Stimulated activated CD8-positive, alpha-beta memory T cell treated with anti-CD3 and anti-CD28 coated beads, Interleukin-4, amount 100 ng/mL, for 48 hours (primary cell): Measurements from ENCODE around the gene RADX.

Experiments used
- DNase-seq: peaks from one replicate; pipeline ENCODE4 v3.0.0-alpha.2; 2020

RADX gene

DNA sequence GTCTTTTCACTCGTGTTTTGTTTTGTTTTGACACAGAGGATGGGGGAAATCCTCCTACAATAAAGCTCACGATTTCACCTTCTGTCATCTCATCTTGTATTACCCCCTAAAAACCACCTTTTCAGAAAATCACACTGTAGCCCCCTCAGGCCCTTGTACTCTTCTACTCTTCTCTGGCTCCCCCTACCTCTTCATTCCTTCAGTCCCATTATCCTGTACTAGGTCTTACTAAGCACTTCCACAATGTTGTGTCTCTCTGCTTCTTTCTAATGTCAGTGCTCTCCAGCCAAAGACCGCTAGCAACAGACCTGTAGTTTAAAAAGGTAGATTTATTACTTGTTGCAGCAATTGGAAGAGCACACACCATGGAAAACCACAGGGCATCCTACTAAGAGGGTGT, 84.7 kb downstream of the RADX start:
- DNase-seq: no peak

GRCh38 chrX:106698693-106699092, 86.9 kb downstream of the RADX start:
- no peak for DNase-seq

DNA sequence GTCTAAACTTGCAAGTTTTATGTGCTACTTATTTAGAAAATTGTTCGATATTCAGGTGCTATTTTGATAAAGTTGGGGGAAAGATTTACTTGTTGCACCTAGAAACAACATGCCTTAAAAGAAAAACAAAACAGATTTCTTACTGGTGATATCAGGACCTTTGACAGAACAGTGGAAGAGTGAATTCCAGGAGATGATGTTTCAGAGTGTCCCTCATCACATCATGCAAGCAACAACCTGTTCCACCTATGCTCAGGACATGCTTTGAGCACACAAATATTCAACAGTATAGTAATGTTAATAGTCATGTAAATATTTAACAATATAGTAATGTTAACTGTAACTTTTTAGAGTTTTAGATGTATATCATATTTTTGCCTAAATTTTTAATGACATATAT, 90.9 kb downstream of the RADX start:
- DNase-seq: no peak

GRCh38 chrX:106706466-106706865, 94.7 kb downstream of the RADX start:
- DNase-seq: no peak

- no peak for DNase-seq
These were observed 96.1 kb downstream of the RADX start for GRCh38 chrX:106707771-106708454.

GRCh38 chrX:106710771-106711170, 99.0 kb downstream of the RADX start:
- DNase-seq: no peak

DNA sequence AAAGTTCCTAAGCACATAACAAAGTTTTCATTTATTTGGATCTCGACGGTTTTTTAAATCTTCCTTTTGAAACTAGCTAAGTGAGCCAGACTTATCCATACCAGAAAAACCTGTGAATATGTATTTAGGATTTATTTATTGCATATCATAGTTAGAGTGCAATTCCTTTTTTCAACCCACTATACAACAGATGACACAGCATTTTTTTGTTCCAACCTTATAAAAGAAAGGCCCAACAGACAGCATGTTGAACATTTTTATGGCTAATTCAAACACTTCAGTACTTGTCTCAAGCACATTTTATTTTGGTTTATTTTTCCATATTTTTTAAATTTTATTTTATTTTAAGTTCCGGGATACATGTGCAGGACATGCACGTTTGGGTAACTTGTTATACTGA, 99.6 kb downstream of the RADX start:
- no peak for DNase-seq

DNA sequence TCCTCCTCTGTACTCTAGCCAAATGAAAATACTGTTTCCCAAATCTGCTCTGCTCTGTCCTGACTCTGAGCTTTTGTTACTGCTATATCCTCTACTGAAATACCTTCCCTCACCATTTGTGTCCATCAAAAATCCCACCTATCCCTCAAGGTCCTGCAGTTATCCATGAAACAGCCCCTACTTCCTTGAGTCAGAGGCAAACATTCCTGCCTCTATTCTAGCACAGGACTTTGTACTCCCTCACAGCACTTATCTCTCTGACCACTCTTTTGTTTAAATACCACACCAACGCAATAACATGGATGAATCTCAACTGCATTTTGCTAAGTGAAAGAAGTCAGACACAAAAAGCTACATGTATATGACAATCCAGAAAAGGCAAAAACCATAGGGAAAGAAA, 104.2 kb downstream of the RADX start:
- no peak for DNase-seq

- DNase-seq: no peak
These were observed 104.7 kb downstream of the RADX start for GRCh38 chrX:106716463-106716862.

DNA sequence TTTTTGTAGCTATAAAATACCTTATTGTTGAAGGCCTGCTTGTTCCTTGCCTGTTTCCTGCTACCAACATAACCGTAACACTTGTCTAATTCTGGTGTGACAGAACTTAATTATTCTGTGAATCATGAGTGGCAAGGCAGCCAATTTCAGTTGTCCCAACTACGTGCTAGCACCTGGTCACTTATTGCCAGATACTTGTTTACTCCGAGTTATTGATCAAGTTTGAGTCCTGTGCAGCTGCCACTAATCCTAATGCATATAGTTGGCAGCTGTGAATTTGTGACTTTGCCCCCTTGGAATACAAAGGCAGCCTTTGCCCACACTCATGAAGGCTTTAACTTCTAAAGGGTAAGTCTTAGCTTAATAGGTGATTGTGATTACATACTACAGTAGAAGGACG, 106.9 kb downstream of the RADX start:
- no peak for DNase-seq

- no peak for DNase-seq
These were observed 114.2 kb downstream of the RADX start for GRCh38 chrX:106725931-106726330.

- peak; percentile 25 for DNase-seq
These were observed 115.0 kb downstream of the RADX start, which contains the start of gene RNF128 for GRCh38 chrX:106726485-106727437. RNF128 (plus strand) TSS chrX:106726701; CDS start chrX:106726914, 213 bp downstream.

- DNase-seq: no peak
These were observed 116.6 kb downstream of the RADX start for GRCh38 chrX:106728337-106728736.
